HUDEP-2 (cell line): ENCODE results near the gene GSTA1.
"Not testable (repeated sequence)": the region's sequence is repeated elsewhere in the genome, so short reads cannot be mapped to it uniquely, and the experiment has no call there.

Experiments
- DNase-seq, 76 experiments: peaks; one replicate each; lab custom pipeline; 2025; ENCODE audit not compliant: unreplicated experiment in 76 of 76; lab: John Stamatoyannopoulos, UW

Gene GSTA1

DNA sequence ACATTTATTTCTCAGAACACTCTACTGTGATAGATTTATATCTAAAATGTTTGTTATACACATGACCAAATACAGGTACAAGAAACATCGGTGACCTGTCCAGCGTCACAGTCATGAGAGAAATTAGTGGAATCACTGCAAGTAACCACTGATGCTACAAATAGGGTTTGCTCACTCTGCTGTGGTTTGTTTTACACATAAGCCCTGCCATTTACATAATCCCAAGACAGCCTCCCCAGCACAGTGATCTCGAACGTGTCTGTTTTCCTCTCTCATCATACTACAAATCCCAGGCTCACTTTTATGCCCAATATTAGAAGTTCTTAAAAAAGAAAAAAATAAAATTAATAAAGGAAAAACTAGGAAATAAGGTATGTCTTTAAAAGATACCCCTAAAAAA lies 6.2 kb upstream of the GSTA1 start:
- not testable (repeated sequence) for DNase-seq

DNA sequence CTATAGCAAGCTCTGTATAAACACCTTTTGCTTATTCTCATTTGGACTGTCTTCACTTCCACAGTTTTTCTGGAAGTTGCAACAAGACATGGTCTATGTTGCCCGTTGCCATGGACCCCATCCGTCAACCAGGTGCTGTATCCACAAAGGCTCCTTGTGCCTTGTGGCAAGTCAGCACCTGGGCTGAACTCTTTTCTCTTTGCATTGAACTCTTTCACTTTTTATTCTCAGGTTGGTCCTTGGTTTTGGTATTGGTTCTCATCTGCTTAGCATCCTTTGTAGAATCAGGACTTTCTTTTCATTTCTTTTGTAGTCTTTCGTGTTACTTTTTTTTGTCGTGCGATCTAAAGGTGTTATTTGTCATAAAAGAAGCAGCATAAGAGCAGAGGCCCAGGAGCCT lies 5.0 kb upstream of the GSTA1 start:
- no peak for DNase-seq

DNA sequence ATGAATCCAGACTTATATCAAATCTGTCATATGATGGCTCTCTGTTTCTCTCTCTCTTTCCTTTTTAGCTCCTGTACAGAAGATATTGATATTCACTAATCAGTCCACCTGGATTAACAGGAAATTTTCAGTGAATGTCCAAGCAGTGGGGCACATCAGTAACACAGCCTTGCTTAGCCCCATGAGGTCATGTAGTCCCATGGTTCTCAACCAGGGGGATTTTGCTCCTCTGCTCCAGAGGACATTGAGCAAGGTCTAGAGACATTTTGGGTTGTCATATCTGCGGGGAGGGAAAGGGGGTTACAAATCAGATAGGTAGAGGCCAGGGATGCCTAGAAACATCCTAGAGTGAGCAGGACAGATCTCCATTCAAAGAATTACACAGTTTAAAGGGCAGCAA lies 810 bp downstream of the GSTA1 start:
- no peak for DNase-seq

DNA sequence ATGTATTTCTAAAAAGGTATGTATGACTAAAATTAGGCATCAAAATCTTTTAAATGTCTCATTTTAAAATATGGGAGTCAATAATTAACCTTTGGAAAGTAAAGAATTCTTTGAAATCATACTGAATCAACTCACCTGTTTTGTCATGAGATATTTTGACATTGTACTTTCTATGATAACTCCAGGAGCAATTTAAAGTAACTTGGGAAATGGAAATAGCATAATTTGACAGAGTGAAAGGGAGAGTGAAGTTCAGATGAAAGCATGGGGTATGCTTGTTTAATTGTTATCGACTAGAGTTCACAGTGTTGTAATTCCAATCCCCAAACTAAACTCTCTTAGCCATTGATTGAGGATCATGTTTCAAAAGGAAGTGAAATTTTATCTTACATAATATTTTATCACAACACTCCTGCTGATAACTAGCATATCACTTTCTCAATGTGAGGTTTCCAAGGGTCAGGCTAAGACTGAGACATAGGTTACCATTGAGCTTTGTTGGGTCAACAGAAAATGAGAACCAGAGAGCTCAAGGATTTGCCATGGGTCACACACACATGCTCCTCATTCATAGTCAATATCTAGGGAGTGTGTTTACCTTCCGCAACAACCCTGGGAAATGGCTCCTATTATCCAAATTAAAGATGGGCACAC lies 2.3 kb downstream of the GSTA1 start:
- no peak for DNase-seq

DNA sequence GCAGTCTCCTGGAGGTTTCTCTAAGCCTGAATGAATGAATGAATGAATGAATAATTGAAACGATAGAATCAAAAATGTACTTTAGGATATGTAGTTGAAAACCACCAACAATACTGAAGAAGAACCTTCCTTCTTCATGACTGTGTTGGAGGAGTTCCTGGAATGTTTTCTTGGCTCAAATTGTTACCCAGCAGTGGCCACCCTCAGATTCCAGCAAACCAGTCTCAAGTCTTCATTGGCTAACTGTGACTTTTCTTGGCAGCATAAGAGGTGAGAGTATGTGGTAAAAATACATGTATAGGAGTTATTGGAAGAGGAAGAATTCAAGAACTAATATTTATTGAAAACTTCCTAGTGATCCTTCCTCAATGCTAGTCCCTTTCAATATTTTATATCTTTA lies 4.3 kb downstream of the GSTA1 start:
- not testable (repeated sequence) for DNase-seq

DNA sequence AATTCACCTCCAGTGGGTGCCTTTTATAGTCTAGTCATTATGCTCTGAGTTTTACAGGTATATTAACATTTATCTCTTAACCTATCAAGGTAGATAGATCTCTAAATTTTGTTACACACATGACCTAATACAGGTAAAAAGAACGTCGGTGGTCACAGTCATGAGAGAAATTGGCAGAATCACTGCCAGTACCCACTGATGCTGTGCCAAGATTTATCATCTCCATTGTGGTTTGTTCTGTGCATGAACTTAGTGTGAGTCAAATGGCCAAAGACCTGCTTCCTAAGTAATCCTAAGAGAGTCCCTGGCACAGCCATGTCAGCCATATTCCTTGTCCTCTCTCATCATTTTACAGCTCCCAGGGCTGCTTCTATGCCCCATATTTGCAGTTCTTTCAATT lies 9.2 kb downstream of the GSTA1 start:
- DNase-seq: not testable (repeated sequence)

GRCh38 chr6:52790861-52791260 lies 12.8 kb downstream of the GSTA1 start:
- no peak for DNase-seq

DNA sequence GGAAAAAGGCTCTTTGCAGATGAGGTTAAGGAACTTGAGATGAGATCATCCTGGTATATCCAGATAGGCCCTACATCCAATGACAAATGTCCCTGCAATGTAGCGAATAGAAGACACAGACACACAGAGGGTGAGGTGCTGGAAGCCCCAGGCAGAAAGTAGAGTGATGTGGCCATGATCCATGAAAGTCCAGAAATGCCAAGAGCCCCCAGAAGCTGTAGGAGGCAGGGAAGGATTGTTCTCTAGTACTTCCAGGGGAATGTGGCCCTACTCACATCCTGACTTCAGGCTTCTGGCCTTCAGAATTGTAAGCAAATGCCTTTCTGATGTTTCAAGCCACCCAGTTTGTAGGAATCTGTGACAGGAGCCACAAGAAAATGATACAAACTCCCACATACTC lies 14.0 kb downstream of the GSTA1 start:
- not testable (repeated sequence) for DNase-seq

- DNase-seq: peak in 5 of 76 experiments; percentile 12 to 21 (median 14)
Observed at GRCh38 chr6:52788478-52788877, 15.1 kb downstream of the GSTA1 start.

GRCh38 chr6:52787917-52788316 lies 15.7 kb downstream of the GSTA1 start:
- no peak for DNase-seq

DNA sequence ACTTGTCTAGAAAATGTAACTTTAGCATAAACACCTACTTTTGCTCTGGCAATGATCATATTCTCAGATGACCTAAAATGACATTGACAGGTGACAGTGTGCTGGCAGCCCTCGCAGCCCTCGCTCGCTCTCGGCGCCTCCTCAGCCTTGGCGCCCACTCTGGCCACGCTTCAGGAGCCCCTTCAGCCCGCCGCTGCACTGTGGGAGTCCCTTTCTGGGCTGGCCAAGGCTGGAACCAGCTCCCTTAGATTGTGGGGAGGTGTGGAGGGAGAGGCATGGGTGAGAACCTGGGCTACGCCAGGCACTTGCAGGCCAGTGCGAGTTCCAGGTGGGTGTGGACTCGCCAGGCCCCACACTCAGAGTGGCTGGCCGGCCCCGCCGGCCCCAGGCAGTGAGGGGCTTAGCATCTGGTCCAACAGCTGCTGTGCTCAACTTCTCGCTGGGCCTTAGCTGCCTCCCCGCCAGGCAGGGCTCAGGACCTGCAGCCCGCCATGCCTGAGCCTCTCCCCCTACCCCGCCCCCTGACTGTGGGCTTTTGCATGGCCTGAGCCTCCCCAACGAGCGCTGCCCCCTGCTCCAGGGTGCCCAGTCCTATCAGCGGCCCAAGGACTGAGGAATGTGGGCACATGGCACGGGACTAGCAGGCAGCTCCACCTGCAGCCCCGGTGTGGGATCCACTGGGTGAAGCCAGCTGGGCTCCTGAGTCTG lies 17.2 kb downstream of the GSTA1 start:
- DNase-seq: no peak

- DNase-seq: not testable (repeated sequence)
Observed at GRCh38 chr6:52782696-52783274, 20.8 kb downstream of the GSTA1 start.

DNA sequence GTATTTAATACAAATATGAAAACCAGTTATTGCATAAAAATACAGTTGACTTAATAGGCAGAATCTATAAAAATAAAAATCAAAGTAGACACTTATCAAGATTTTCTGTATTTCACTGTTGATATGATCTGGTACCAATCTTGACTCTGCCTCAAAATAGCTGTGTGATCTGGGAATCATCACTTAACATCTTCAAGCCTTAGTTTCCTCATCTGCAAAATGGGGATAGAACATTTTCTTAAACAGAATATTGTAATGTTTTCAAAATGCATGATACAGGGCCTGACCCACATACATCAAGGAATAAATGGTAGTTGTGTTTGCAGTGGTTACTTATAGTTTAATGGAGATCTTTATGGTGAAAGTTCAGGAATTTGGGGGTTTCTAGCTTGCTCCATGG lies 21.4 kb downstream of the GSTA1 start:
- DNase-seq: not testable (repeated sequence)

DNA sequence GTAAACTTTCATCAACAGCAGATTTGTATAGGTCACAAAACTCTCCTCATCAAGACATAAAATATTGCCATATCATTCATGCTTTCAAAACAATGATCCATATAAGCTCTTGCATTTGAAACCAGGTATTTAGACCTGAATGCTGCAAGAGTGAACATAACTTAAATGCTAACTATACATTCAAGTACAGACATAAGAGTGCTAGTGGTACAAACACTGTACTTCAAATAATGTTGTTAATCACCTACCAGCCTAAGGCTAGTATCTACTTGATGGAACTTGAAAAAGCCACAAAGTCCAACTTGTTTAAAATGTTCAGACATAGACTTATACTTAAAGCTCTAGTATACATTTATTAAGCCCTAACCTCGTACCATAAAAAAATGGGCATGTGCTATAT lies 24.4 kb downstream of the GSTA1 start:
- no peak for DNase-seq

DNA sequence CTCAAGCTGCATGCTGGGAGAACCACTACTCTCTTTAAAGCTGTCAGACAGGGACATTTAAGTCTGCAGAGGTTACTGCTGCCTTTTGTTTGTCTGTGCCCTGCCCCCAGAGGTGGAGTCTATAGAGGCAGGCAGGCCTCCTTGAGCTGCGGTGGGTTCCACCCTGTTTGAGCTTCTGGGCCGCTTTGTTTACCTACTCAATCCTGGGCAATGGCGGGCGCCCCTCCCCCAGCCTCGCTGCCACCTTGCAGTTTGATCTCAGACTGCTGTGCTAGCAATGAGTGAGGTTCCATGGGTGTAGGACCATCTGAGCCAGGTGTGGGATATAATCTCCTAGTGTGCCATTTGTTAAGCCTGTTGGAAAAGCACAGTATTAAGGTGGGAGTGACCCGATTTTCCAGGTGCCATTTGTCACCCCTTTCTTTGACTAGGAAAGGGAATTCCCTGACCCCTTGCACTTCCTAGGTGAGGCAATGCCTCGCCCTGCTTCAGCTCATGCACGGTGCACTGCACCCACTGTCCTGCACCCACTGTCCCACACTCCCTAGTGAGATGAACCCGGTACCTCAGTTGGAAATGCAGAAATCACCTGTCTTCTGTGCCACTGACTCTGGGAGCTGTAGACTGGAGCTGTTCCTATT lies 26.8 kb downstream of the GSTA1 start:
- not testable (repeated sequence) for DNase-seq

DNA sequence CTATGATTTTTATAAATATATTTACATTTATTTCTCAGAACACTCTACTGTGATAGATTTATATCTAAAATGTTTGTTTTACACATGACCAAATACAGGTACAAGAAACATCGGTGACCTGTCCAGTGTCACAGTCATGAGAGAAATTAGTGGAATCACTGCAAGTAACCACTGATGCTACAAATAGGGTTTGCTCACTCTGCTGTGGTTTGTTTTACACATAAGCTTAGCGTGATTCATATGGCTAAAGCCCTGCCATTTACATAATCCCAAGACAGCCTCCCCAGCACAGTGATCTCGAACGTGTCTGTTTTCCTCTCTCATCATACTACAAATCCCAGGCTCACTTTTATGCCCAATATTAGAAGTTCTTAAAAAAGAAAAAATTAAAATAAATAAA lies 34.2 kb downstream of the GSTA1 start:
- not testable (repeated sequence) for DNase-seq

GRCh38 chr6:52767658-52768057 lies 36.0 kb downstream of the GSTA1 start:
- not testable (repeated sequence) for DNase-seq

GRCh38 chr6:52763322-52763916 lies 40.2 kb downstream of the GSTA1 start, which contains the start of gene GSTA2:
GSTA2 (minus strand) TSS chr6:52763475; CDS start chr6:52757947, 5,528 bp downstream.
- DNase-seq: peak in 5 of 76 experiments; percentile 5 to 34 (median 24)

GRCh38 chr6:52761673-52762491 lies 41.7 kb downstream of the GSTA1 start:
- not testable (repeated sequence) for DNase-seq

GRCh38 chr6:52760105-52760765 lies 43.4 kb downstream of the GSTA1 start:
- no peak for DNase-seq
